Measurements from ENCODE around the gene PRKG1. TPM values are rescaled to one million over a fixed set of nuclear protein-coding genes. Genes with fewer than 3 reads are reported as not detected.

PRKG1 gene
- total RNA-seq, 1 experiment from 2014 or later = 10.4 TPM

- Mint-ChIP-seq H3K4me3 (no peak overlapping the region), H3K27ac (no peak overlapping the region), H3K9me3 (no peaks in the 10 kb centered on the region; a peak in 1 of 5 replicates), H3K27me3 (ENCODE audit: low read depth) (no peaks in the 10 kb centered on the region), H3K4me1 (peaks cover 18 to 20% of the 10 kb centered on the region in 2 experiments), H3K36me3 (ENCODE audit: insufficient read depth in 1 of 3, low read depth in 3 of 3) (no peaks in the 10 kb centered on the region)
- H2AK5ac ChIP-seq (ENCODE audit: insufficient read length, low read length) = no peak overlapping the region
- H3K23me2 ChIP-seq (ENCODE audit: insufficient read length, low read depth, low read length, poor library complexity, severe bottlenecking) = no peaks in the 10 kb centered on the region
- no peak overlapping the region for H2BK120ac ChIP-seq (ENCODE audit: low read depth, low read length, poor library complexity, severe bottlenecking)
- no peak overlapping the region for H2BK5ac ChIP-seq (ENCODE audit: insufficient read length, low read length)
- H4K8ac ChIP-seq (replicated peaks; ENCODE audit: insufficient read length, low read depth, low read length) = no peak overlapping the region
- H3K79me2 ChIP-seq (ENCODE audit: insufficient read depth, low read length) = no peaks in the 10 kb centered on the region
- no CpG with 5 or more reads among the region's 1 CpG for WGBS (ENCODE audit: extremely low coverage, insufficient read length, low lambda C conversion rate)
- TF ChIP-seq, protein P1, sequence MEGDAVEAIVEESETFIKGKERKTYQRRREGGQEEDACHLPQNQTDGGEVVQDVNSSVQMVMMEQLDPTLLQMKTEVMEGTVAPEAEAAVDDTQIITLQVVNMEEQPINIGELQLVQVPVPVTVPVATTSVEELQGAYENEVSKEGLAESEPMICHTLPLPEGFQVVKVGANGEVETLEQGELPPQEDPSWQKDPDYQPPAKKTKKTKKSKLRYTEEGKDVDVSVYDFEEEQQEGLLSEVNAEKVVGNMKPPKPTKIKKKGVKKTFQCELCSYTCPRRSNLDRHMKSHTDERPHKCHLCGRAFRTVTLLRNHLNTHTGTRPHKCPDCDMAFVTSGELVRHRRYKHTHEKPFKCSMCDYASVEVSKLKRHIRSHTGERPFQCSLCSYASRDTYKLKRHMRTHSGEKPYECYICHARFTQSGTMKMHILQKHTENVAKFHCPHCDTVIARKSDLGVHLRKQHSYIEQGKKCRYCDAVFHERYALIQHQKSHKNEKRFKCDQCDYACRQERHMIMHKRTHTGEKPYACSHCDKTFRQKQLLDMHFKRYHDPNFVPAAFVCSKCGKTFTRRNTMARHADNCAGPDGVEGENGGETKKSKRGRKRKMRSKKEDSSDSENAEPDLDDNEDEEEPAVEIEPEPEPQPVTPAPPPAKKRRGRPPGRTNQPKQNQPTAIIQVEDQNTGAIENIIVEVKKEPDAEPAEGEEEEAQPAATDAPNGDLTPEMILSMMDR (conservative IDR thresholded peaks at IDR 0.05) = no peak
- H3K56ac ChIP-seq (ENCODE audit: insufficient read length, low read depth, low read length) = no peak overlapping the region
- H4K20me1 ChIP-seq (ENCODE audit: control insufficient read depth, insufficient read depth, insufficient read length) = no peaks in the 10 kb centered on the region
- no peak overlapping the region for H4K5ac ChIP-seq (ENCODE audit: insufficient read length, low read depth, low read length)
- H2AFZ ChIP-seq (ENCODE audit: low read length) = no peak overlapping the region
- H3K9ac ChIP-seq (ENCODE audit: extremely low read depth, insufficient read length, low read length) = no peak overlapping the region
- H4K91ac ChIP-seq (ENCODE audit: insufficient read length, low read depth, low read length) = no peak overlapping the region
- no peak overlapping the region for H3K4ac ChIP-seq (ENCODE audit: low read depth, low read length)
- H3K79me1 ChIP-seq (ENCODE audit: insufficient read depth, low read depth, low read length, poor library complexity, severe bottlenecking) = no peaks in the 10 kb centered on the region
- H3K4me1 ChIP-seq (ENCODE audit: insufficient read depth, low read length) = peaks cover 2% of the 10 kb centered on the region
- no peak overlapping the region for H3T11ph ChIP-seq (ENCODE audit: low read length)
- no peak overlapping the region for H3K23ac ChIP-seq (ENCODE audit: insufficient read length, low read depth, low read length)
- H2BK12ac ChIP-seq (ENCODE audit: insufficient read length, low read depth, low read length) = no peak overlapping the region
- H3K4me2 ChIP-seq (ENCODE audit: insufficient read depth, insufficient read length, low read length) = no peak overlapping the region
- H3K18ac ChIP-seq (ENCODE audit: insufficient read length, low read depth, low read length) = no peak overlapping the region
- no peaks in the 10 kb centered on the region for H3K27me3 ChIP-seq (ENCODE audit: insufficient read depth, low read length)
- no peak overlapping the region for H2BK20ac ChIP-seq (ENCODE audit: low read depth, low read length, poor library complexity, severe bottlenecking)
- no peak overlapping the region for H2BK15ac ChIP-seq (ENCODE audit: low read depth, low read length)
- H3K9me3 ChIP-seq (ENCODE audit: control insufficient read depth, low read depth, low read length) = no peaks in the 10 kb centered on the region
- no peak overlapping the region for H3K14ac ChIP-seq (ENCODE audit: insufficient read depth, low read length)
- no peak for DNase-seq
- no peak overlapping the region for H3K27ac ChIP-seq (ENCODE audit: insufficient read length, low read depth, low read length)
Observed at GRCh38 chr10:51892313-51892712, 818.0 kb downstream of the PRKG1 start.

All from H9 (cell line).